Osteocyte (in vitro differentiated cells): ENCODE results near the gene TRIM38. TPM values are rescaled to one million over a fixed set of nuclear protein-coding genes. Genes with fewer than 3 reads are reported as not detected.

Source experiments
- DNase-seq: peaks from one replicate; pipeline ENCODE4 v3.0.0; 2021; ENCODE audit warnings: mixed read lengths; ENCODE audit not compliant: unreplicated experiment; ENCODE audit errors: extremely low spot score
- H3K27ac Mint-ChIP-seq: one replicate; pipeline ENCODE4 v1.8.0; 2021; ENCODE audit warnings: mild to moderate bottlenecking, mixed read lengths; ENCODE audit not compliant: unreplicated experiment
- H3K27me3 Mint-ChIP-seq: one replicate; pipeline ENCODE4 v1.8.0; 2021; ENCODE audit warnings: mixed read lengths; ENCODE audit not compliant: unreplicated experiment
- H3K36me3 Mint-ChIP-seq: one replicate; pipeline ENCODE4 v1.8.0; 2021; ENCODE audit warnings: mixed read lengths; ENCODE audit not compliant: unreplicated experiment
- H3K4me1 Mint-ChIP-seq: one replicate; pipeline ENCODE4 v1.8.0; 2021; ENCODE audit warnings: mixed read lengths; ENCODE audit not compliant: unreplicated experiment
- H3K4me3 Mint-ChIP-seq: one replicate; pipeline ENCODE4 v1.8.0; 2021; ENCODE audit warnings: mild to moderate bottlenecking, moderate library complexity, mixed read lengths; ENCODE audit not compliant: unreplicated experiment
- H3K9me3 Mint-ChIP-seq: one replicate; pipeline ENCODE4 v1.8.0; 2021; ENCODE audit warnings: mixed read lengths; ENCODE audit not compliant: unreplicated experiment
- total RNA-seq: library from RNA; stranded (reverse); gene quantifications from 2 replicates; pipeline ENCODE4 v1.2.1, GENCODE V29; 2021
- TF ChIP-seq, protein P1 (sequence below): fragments of 200-600 bp; sonication (generic); IDR thresholded peaks from 2 replicates; pipeline ENCODE4 v1.5.0; 2021; ENCODE audit warnings: antibody characterized with exemption, mild to moderate bottlenecking, moderate library complexity

Gene TRIM38
- total RNA-seq, 1 donor from 2014 or later, result 8.4 TPM

DNA sequence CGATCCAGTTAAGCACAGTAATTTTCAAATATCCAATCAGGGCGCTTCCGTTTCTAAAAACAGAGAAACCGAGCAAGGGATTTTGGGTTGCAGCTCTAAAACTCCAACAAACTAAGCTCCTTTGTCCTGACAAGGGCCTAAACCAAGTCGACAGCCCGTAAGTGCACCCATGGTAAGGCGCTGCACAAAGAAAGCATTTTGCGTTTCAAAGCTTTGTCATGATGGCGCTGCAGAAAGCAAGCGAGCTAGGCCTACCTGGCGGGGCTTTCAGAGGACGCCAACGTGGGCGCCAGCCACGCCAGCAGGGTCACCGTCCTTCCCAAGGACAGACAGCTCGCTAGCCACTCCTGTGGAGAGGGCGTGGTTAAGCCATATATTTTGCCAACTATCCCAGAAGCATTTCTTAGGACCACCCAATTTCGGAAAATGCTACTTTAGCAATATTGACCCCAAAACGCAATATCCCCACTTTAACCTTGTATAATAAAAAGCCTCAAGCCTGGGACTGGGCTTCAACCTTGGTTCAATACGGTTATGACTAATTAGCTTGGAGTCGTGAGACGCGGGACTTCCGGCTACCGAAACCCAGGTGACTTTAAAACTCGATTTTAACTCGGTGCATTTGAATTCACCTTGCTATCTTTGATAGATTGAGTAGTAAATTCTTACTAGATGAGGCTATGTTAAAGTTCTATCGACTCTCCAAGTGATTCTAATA lies 53.8 kb downstream of the TRIM38 start:
- TF ChIP-seq, protein P1, sequence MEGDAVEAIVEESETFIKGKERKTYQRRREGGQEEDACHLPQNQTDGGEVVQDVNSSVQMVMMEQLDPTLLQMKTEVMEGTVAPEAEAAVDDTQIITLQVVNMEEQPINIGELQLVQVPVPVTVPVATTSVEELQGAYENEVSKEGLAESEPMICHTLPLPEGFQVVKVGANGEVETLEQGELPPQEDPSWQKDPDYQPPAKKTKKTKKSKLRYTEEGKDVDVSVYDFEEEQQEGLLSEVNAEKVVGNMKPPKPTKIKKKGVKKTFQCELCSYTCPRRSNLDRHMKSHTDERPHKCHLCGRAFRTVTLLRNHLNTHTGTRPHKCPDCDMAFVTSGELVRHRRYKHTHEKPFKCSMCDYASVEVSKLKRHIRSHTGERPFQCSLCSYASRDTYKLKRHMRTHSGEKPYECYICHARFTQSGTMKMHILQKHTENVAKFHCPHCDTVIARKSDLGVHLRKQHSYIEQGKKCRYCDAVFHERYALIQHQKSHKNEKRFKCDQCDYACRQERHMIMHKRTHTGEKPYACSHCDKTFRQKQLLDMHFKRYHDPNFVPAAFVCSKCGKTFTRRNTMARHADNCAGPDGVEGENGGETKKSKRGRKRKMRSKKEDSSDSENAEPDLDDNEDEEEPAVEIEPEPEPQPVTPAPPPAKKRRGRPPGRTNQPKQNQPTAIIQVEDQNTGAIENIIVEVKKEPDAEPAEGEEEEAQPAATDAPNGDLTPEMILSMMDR, result no peak
- H3K4me1 Mint-ChIP-seq, result peaks cover 9% of the 10 kb centered on the region
- H3K27ac Mint-ChIP-seq, result no peak overlapping the region
- H3K36me3 Mint-ChIP-seq, result no peaks in the 10 kb centered on the region
- no peaks in the 10 kb centered on the region for H3K27me3 Mint-ChIP-seq
- H3K9me3 Mint-ChIP-seq, result no peaks in the 10 kb centered on the region
- DNase-seq, result no peak
- H3K4me3 Mint-ChIP-seq, result no peak overlapping the region

DNA sequence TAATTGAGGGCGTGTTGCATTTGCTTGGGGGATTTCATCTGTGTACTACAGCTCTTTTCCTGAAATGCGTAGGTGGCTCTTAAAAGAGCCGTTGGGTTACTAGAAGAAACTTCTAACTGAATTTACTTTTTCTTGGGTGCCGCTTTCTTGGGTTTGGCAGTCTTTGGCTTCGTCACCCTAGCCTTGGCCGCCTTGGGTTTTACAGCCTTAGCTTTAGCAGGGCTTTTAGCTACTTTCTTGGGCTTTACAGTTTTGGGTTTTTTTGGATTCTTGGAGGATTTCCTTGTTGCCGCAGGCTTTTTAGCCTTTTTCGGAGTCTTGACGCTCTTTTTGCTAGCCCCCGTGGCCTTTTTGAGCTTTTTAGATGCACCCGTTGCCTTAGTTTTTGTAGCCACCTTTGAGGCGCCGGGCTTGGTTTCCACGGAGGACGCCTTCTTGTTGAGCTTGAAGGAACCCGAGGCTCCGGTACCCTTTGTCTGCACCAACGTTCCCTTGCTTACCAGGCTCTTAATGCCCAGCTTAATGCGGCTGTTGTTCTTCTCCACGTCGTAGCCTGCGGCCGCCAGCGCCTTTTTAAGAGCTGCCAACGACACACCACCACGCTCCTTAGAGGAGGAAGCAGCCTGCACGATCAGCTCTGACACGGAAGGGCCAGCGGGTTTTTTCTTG lies 54.5 kb downstream of the TRIM38 start:
- TF ChIP-seq, protein P1, result no peak
- H3K27me3 Mint-ChIP-seq, result no peaks in the 10 kb centered on the region
- no peaks in the 10 kb centered on the region for H3K9me3 Mint-ChIP-seq
- H3K4me1 Mint-ChIP-seq, result peaks cover 12% of the 10 kb centered on the region
- peak overlapping the region; percentile 18 for H3K27ac Mint-ChIP-seq
- H3K36me3 Mint-ChIP-seq, result no peaks in the 10 kb centered on the region
- no peak for DNase-seq
- H3K4me3 Mint-ChIP-seq, result peak overlapping the region; percentile 35

DNA sequence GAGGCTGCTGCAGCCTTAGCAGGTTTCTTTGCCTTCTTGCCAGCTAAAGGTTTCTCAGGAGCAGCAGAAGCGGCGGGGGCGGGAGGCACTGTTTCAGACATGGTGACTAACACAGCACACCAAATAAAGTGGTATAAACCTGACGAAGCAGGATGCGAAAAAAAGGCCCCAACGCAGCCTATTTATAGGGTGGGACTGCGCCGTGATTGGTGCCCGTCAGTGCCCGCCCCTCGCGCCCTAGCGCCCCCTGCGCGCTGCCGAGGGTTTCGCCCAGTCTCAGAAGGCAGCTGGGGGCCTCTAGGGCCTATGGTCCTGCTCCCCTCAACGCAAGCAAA lies 55.0 kb downstream of the TRIM38 start:
- Mint-ChIP-seq H3K27ac (peak overlapping the region; percentile 18), H3K4me1 (peaks cover 17% of the 10 kb centered on the region), H3K36me3 (no peaks in the 10 kb centered on the region), H3K4me3 (peak overlapping the region; percentile 35), H3K27me3 (no peaks in the 10 kb centered on the region), H3K9me3 (no peaks in the 10 kb centered on the region)
- DNase-seq, result no peak
- TF ChIP-seq, protein P1, result peak; percentile 20

DNA sequence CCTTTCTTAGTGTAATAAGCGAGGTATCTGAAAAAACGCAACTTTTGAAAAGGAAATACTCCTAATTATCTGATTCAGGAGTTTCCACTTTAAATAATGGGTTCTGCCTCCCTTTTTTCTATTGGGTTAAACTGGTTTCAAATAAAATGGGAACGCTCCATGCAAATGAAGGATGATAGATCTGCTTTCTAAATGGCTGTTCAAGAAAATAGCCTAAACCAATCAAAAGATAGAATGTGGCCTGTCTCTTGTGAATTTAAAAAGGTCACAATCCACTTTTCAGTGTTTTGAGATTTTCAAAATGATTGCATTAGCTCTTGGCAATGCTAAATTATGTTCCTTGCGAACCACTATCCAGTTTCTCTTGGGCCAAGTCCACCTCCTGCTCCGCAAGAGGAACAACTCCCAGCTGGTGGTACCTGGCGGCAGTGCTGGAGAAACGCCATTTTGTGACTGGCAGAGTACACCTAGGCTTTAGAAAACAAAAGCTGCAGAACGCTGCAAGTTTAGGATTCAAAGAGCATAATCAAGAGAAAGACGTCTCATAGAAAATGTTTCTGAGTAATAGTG lies 56.7 kb downstream of the TRIM38 start:
- no peak for DNase-seq
- Mint-ChIP-seq H3K36me3 (no peaks in the 10 kb centered on the region), H3K27me3 (no peaks in the 10 kb centered on the region), H3K4me1 (peaks cover 18% of the 10 kb centered on the region), H3K27ac (peak overlapping the region; percentile 100), H3K9me3 (no peaks in the 10 kb centered on the region), H3K4me3 (peak overlapping the region; percentile 97)
- TF ChIP-seq, protein P1, result no peak

DNA sequence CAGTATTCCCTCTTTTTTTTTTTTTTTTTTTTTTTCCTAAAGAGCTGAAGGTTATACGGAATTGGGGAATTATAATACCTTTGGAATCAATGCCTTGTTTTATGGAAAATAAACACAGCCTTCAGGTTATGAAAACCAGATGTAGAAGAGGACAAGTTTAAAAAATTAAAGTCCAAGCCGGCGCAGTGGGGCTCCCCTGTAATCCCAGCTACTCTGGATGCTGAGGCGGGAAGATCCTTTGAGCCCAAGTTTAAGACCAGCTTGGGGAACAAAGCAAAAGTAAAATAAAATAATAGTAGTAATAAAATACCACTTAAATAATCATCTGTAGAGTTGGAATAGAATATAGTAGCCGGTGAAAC lies 57.3 kb downstream of the TRIM38 start:
- Mint-ChIP-seq H3K9me3 (no peaks in the 10 kb centered on the region), H3K4me3 (peak overlapping the region; percentile 97)
- TF ChIP-seq, protein P1, result no peak

More for the DNA sequence above, 57.3 kb downstream of the TRIM38 start:
- no peak for DNase-seq
- H3K27ac Mint-ChIP-seq, result peak overlapping the region; percentile 100
- no peaks in the 10 kb centered on the region for H3K27me3 Mint-ChIP-seq
- H3K36me3 Mint-ChIP-seq, result no peaks in the 10 kb centered on the region
- H3K4me1 Mint-ChIP-seq, result peaks cover 18% of the 10 kb centered on the region
